Suppressor macrophage treated with lipopolysaccharide for 4 hours (primary cell): ENCODE measurements around the gene CALB2.

ENCODE experiments used
- DNase-seq: peaks from one replicate; pipeline ENCODE4 v3.0.0-alpha.2; 2020

The CALB2 gene

DNA sequence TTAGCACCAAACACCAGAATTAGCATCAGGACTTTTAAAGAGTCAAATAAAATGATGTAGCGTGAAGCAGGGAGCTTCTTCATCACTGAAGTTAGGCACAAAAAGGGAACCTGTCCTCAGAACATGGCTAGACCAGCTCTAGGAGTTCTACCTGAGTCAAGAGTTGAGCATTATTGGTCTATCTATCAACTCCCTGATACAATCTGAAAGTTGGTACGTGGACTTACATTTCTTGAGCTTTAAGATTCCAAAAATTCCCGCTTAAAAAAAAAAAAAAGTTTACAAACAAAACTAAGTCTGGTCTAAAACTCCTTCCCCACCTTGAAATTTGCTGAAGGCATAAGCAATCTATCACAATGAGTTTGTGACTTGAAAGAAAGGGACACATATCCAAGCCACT, 71.1 kb downstream of the CALB2 start:
- no peak for DNase-seq

- DNase-seq = no peak
Measured at GRCh38 chr16:71430744-71431143, 72.2 kb downstream of the CALB2 start.

DNA sequence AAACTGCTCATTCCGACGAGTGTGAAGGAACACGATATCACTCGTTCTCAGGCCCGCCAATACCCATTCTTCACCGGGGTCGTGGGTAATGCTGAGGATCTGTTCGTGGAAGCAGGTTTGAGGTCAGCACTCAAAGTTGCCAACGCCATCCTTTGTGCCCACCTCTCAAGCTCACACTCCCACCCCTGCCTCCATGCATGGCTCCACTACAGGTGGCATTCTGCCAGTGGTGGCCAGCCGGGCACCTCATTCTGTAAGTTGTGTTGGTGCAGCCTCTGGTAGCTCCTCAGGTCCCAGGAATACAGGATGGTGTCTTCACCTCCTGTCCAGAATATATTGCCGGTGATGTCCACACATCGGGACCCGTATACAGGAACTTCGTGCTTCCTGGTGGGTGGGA, 72.7 kb downstream of the CALB2 start:
- no peak for DNase-seq

DNA sequence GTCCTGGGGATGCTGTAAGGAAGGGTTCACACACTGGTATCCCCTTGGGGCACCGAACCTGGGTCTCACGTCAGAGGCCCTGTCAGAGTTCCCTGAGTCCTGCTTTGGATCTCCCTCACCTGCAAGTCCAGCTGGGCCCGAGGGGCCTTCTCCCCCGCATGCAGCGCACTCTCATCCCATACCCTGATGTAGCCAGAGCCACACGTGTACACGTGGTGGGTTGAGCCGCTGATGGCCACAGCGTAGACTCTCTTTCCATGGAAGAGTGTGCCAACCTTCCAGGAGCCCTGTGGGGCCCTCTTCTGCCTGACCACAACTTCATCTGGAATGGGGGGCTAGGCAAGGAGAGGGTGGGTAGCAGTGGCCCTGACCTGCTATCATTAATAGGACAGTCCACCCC, 73.5 kb downstream of the CALB2 start:
- DNase-seq = no peak

GRCh38 chr16:71432906-71433305, 74.4 kb downstream of the CALB2 start:
- no peak for DNase-seq

- DNase-seq = no peak
Measured at GRCh38 chr16:71436473-71436872, 78.0 kb downstream of the CALB2 start.

DNA sequence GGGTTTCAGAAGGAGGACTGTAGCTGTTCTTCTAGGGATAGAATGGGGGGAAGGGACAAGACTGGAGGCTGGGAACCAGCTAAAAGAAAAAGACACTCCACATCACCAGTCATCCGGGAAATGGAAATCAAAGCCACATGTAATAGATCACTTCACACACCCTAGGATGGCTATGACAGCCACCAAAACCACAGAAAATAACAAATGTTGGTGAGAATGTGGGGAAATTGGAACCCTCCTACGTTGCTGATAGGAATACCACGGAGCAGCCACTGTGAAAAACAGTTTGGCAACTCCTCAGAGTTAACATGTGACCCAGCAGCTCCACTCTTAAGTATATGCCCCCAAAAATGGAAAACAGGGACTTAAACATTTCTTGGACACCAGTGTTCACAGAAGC, 81.0 kb downstream of the CALB2 start:
- no peak for DNase-seq
